NCI-H524 (cell line): Measurements from ENCODE around the gene VIPR2.
A peak's percentile ranks its signal among the peaks of the same experiment; 100 is the strongest.
"Not testable (repeated sequence)": the region's sequence is repeated elsewhere in the genome, so short reads cannot be mapped to it uniquely, and the experiment has no call there.

Experiments
- DNase-seq, 2 experiments: peaks; one replicate each; lab custom pipeline; 2025; lab: John Stamatoyannopoulos, UW

The VIPR2 gene, protein sequence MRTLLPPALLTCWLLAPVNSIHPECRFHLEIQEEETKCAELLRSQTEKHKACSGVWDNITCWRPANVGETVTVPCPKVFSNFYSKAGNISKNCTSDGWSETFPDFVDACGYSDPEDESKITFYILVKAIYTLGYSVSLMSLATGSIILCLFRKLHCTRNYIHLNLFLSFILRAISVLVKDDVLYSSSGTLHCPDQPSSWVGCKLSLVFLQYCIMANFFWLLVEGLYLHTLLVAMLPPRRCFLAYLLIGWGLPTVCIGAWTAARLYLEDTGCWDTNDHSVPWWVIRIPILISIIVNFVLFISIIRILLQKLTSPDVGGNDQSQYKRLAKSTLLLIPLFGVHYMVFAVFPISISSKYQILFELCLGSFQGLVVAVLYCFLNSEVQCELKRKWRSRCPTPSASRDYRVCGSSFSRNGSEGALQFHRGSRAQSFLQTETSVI

DNA sequence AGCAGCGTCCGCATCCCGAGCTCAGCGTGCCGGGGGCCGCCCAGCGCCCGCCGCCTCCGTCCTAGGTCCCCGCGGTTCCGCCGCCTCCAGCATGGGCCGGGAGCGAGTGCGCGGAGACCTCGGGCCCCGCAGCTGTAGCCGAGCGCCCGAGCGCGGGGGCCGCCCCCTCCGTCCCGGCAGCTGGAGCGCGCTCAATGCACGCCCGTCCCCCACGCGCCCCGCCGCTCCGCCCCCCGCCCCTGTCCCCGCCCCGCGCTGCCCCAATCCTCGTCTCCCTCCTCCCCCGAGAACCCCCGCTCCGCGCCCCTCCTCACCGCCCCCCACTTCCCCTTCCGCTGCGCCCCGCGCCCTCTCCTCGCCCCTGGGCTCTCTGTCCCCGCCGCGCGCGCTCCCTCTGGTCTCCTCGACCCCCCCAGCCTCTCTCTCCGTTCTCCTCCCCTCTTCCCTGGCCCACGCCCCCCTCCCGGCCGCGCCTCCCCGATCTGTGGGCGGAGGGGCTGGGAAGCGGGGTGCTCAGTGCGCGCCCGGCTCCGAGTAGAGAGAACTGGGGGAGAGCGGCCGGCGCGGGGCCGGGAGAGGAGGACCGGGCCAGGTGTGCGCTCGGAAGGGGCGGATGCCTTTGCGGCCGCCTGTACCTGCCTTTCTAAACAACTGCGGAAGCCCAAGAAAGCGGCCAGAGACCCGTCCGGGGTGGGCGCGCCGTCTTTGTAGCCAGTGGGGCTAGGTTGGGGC, at the start of gene VIPR2:
Gene VIPR2 (minus strand): TSS at position 110 of the 732 bp plus-strand sequence. CDS start 96 bp downstream, at position 14.
- DNase-seq: peak in 1 of 2 experiments; percentile 5

DNA sequence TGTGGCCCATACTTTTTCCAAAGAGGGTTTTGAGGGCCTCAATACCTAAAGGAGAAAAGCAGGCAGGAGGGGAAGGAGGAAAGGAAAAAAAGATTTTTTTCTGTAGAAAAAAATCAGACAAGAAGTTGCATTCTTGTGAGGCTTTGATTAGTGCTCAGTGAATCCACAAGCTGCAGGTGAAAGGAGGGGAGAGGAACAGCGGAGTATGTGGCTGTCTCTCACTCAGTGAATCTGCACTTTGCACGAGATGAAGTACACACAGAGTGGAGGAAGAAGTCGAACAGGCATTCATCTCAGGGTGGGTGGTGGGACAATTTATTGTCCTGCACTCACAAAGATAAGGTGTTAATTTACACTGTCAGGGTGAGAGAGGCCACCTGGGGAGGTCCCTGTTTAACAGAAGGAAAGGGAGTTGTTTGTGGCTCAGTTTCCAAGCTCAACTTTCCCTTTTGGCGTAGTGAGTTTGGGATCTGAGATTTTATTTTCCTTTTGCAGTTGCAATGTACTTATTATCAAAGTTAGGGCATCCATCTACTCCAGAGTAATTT, 49.0 kb upstream of the VIPR2 start:
- DNase-seq: no peak

DNA sequence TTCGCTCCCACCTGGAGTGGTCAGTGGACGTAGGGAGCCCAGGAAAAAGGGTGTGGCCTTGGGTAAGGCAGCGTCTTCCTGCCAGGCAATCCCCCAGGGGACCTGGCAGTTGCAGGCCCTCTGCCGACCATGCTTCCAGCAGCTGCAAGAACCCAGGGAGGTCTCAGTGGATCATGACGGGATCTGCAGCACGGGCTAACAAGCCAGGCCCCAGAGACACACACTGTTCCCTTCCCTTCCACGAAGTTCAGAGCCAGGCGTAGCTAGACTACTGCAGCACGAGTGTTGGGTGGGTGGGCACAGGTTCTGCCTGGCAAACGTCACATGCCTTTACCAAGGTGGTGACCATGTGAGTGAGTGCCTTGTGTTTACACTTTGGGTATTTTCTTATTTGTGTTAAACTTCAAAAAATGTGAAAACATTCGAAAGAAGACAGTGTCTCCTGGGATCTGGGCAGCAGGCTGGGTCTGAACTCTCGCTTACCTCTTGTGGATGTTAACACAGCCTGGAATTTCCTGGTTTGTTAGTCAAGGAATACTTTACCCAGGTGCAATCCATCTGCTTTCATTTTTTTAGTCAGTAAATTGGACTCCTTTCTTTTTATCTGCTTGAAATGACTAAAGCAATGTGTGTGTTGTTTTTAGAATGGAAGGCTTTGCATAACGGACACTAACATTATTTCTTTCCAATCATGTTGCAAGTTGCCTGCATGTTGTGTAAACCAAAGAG, 48.2 kb upstream of the VIPR2 start:
- no peak for DNase-seq

DNA sequence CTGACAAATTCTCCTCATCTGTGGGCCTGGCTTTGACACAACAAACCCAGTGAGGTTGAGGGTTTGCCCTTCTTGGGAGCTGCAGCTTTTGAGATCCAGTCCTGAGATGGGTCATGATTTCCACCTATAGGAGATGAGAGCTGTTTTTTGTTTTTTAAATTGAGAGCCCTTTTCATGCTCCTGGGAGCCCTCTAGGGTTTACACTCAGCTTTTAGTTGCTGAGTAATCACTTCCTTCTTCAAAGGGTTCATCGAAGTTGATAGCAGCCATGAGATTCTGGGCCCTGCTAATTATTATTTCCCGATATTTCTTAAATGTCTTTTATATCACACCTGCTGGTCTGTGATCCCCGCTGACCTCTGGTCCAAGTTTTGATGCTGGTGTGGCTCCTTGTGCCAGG, 47.3 kb upstream of the VIPR2 start:
- DNase-seq: no peak

DNA sequence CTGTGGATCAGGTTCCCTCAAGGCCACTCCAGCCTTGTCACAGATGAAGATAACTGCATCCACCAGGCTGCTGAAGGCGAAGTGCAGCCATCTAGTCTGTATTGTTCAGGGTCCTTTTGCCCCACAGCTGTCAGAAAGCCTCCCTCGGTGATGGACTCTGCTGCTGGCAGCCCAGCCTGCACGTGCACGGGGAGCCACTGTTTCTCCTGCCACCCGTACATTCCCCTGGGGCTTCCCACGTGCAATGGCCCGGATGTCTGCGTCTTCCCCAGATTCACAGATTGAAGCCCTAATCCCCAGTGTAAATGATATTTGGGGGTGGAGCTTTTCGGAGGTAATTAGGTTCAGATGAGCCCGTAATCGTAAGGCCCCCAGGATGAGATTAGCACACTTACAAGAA, 46.6 kb upstream of the VIPR2 start:
- DNase-seq: peak; percentile 63 to 90

DNA sequence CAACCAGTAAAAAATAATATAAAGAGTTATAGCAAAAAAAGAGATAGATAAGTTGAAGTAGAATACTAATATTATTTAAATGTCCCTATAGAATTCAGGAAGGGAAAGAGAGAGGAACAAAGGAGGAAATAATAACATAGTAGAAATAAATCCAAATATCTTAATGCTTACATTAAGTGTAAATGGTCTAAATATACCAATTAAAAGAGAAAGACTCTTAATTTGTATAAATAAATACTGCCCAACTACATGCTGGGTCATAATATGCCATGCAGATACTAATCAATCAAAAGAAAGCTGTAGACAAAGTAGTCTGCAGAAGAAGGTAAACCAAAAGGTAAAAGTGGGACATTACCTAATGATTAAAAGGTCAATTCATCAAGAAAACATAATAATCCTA, 43.3 kb upstream of the VIPR2 start:
- DNase-seq: no peak

DNA sequence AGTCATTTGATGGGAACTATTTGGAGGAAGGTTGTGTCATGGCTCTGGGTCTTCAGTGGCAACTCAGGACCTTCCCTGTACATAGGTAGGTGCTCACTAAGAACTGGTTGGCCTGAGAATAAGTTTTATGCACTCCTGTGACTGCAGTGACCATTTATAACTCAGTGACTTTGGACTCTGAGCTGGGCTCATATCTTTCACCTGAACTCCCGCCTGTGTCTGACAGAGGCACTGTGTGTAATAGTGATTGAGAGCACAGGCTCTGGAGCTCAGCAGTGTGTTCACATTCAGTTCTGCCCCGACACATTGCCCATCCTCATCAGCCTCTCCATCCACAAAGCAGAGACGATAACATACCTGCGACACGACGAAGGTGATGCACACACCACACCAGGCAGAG, 34.6 kb upstream of the VIPR2 start:
- DNase-seq: no peak

DNA sequence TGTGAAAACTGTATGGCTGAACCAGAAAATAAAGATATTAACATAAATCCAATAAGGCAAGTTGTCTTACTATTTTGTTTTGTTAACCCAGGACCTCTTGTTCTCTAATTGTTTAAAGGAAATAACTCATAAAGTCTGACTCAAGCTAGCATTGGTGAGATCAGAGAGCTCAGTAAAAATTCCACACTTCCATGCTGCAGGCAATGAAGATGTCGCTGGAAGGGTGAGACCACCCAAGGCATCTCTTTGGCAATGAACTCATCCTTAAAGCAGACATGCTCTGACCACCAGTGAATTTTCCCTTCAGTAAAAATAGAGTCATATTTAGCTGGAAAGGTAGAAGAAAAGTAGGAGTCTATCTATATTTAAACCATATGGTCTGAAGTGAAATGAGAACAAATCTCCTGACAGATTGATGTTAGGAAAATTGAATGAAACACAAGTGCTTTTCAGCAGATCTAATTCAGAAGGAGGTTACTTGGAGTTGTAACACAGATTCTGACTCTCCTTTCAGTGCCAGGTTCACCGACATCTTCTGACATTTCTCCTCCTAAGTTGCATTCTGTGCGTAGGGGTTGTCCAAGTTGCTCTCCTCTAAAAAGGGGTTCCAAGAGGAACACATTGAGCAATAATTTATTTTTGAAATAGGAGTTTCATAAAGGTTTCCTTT, 32.8 kb upstream of the VIPR2 start:
- no peak for DNase-seq

DNA sequence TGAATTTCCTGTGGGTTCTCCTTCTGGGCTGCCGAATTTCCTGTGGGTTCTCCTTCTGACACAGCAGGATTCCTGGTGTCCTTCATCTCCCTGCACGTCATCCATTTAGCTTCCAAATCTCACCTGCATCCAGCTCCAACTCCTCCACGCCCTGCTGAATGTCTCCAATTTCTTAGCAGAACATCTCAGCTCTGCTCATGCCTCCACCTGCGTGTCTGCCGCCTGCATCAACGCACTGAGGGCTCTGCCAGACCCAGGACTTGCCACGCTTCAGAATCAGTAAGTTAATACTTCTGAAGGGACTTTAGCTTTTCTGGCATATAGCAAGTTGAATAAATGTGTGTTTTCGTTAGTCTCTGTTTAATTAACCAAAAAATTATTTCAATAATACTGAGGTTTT, 31.1 kb upstream of the VIPR2 start:
- DNase-seq: no peak

DNA sequence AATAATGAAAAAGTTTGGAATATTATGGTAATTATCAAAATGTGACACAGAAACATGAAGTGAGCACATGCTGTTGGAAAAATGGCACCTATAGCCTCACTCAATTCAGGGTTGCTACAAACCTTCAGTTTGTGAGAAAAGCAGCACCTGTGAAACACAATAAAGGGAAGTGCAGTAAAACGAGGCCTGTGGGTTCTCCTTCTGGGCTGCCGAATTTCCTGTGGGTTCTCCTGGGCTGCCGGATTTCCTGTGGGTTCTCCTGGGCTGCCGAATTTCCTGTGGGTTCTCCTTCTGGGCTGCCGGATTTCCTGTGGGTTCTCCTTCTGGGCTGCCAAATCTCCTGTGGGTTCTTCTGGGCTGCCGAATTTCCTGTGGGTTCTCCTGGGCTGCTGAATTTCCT, 30.4 kb upstream of the VIPR2 start:
- not testable (repeated sequence) for DNase-seq

DNA sequence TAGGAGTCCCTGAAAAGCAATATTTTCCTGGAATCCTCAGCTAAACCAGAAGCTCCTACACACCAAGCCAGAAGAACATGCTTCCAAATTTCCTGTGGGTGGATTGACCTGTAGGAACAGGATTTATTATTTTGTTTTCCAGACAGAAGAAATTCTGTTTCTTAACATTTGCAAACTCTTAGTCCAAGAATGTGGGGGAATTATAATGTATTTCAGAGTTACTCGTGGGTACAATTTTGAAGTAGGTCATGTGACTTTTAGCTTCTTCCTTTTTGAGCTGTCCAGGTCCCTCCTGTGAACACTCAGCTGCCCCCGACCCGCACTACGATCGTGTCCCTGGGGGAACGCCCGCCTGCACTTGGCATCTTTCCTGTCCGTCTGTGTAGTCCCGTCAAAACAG, 27.7 kb upstream of the VIPR2 start:
- no peak for DNase-seq

DNA sequence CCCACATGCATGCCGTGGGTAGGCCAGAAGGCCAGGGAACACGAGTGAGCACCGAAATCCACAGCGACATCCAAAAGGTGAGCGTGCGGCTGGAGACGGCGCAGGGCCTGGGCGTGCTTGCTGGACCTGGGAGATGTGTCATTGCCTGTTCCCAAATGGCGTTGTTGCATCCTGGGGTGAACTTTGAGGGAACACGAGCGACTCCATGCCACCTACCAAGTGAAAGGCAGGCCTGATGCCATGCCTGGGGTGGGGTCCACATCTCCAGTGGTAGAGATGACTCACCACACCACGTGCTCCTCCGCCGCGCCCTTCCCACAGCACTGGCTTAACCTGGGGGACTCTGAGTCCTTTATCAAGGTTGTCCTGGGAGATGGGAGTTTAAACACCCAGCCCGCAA, 24.7 kb upstream of the VIPR2 start:
- no peak for DNase-seq

DNA sequence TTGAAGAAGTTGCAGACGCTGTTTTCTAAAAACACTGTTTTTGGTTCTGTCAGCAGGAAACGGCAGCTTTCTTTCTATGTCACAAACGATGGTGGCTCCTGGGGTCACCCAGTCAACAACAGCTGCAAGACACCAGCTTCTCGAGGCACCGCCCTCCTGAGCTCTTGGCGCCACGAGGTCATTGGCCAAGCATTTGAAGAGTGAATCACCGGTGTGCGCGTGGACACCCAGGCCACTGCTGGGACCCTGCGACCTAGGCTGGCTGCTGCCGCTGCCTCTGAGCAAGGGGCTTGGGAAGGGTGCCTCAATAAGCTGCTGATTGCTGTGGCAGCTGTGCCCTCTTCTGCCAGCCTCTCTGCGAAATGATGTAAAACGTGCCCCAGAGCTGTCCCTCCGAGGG, 22.5 kb upstream of the VIPR2 start:
- no peak for DNase-seq

DNA sequence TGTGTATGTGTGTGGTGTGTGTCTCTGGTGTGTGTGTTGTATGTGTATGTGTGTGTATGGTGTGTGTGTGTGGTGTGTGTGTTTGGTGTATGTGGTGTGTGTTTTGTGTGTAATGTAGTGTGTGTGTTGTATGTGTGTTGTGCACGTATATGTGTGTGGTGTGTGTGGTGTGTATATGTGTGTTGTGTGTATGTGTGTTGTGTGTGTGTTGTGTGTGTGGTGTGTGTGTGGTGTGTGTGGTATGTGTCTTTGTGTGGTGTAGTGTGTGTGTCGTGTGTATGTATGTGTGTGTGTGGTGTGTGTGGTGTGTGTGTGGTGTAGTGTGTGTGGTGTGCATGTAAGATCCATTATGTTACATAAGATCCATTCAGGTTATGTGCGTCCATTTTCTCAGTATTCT, 21.9 kb upstream of the VIPR2 start:
- no peak for DNase-seq

DNA sequence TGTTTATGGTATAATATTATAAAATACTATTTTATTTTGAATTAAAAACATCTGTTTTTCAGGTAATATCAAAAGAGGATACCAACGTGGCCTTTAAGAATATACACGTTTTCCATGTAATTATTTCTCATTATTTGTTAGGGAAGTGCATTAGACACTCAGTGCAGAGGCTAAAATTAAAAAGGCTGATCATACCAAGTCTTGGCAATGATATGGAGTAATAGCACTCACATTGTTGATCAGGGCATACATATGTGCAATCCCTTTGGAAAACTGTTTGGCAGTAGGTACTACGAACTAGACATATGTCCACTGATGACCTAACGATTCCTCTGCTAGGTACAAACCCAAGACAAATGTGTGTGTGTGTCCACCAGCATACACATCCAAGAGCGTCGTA, 20.7 kb upstream of the VIPR2 start:
- DNase-seq: no peak

DNA sequence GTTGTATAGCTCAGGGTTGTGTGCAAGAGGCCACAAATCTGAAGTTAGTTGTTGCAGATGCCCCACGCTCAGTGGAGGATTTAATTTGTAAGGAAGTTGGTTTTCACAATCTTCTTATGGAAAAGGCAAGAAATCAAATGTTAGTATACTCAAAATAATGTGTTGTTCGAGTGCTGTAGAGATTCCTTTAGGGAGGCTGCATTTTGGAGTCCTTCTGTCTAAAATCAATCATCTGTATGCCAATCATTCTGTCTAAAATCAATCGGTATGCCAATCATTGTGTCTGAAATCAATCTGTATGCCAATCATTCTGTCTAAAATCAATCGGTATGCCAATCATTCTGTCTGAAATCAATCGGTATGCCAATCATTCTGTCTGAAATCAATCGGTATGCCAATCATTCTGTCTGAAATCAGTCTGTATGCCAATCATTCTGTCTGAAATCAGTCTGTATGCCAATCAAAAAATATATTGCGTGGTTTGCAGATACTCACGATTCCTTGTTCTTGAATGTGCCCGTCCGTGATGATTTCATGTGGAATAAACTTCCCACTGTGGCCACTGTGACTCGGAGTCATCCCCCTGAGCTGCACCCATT, 19.1 kb upstream of the VIPR2 start:
- DNase-seq: not testable (repeated sequence)

DNA sequence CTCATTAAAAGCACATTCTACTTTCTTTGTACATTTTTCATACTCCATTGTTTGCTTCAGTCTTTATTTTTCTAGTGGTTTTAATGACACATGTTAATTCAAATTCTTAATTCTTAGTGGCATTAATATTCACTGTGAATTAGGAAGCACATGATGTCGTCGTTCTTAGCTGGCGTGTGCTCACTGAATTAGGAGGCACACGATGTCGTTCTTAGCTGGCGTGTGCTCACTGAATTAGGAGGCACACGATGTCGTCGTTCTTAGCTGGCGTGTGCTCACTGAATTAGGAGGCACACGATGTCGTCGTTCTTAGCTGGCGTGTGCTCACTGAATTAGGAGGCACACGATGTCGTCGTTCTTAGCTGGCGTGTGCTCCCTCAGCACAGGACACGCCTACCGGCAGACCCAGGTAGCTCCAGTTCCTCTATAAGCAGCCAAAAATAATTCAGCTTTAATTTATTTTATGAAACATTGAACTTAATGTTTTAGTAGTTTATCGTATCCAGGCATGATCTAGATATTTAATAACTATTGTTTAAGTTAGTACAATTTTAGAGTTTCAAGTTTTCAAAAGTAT, 17.5 kb upstream of the VIPR2 start:
- not testable (repeated sequence) for DNase-seq

DNA sequence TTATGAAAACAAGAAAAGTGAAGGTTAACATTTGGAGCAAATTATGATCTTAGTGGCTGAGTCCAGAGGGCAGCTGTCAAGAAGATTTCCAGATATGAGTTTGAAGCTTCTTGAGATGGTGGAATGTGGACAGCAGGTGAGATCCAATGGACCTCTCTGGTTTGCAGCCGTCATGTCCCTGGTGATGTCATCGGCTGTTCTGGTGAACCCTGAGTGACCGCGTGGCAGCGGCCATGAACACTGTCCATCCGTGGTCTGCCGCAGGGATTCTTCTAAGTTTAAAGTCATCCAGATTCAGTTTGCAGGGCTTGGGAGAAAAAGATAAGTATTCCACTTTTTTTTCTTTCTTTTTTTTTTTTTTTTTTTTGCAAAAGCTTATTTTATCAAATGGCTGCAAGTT, 15.8 kb upstream of the VIPR2 start:
- no peak for DNase-seq

DNA sequence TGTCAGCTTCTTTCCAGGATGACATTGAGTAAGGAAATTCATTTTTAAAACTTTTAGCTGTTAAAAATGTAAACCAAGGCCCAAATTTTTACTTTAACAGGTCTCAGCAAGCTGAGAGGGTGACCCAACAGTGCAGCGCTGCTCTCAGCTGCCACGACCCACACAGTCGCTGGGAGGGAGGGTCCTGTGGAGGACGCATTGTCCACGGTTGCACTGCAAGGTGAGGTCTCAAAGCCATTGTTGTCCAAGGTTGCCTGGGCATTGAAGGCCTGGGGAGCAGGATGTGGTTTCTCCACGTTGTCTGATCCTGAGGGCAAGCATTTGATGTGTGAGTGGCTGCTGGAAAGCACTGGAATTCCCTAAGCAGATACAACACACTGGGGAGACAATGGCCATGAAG, 15.1 kb upstream of the VIPR2 start:
- DNase-seq: no peak

DNA sequence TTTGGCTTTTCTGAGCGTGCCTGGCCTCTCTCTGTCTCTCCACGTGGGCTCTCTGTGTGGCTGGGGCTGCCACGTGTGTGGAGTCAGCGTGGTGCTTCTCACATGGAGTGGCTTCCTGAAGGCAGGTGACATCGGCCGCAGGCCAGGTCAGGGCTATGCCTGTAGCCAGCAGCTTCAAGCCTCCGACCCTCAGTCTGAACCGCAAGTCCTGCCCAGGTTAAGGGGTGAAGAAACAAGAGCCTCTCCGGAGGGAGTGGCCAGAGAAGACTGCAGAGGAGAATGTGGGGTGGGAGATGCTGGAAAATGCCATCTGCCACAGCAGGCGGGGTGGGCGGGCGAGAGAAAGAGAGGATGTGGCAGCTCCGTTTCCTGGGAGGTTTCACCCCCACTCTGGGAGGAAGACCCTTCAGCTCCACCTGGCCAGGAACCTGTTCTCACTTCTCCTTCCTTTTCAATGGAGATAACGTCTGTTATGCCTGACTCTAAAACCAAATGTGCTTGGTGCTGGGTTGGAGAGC, 14.3 kb upstream of the VIPR2 start:
- peak; percentile 19 to 70 for DNase-seq
